OCI-LY1 (cell line): ENCODE results near the gene LHX8.

Experiments
- H2AFZ ChIP-seq: fragments of 200-600 bp; sonication (generic), shearing (Covaris generic); 2 replicates; pipeline ENCODE4 v1.6.0; 2014; ENCODE audit warnings: antibody characterized with exemption, mild to moderate bottlenecking, low read length
- H3F3A ChIP-seq: fragments of 200-600 bp; sonication (generic), shearing (Covaris generic); 2 replicates; pipeline ENCODE4 v1.6.0; 2014; ENCODE audit warnings: mild to moderate bottlenecking, antibody characterized with exemption, low read length, moderate library complexity; ENCODE audit not compliant: insufficient read depth
- H3K27ac ChIP-seq: fragments of 200-600 bp; sonication (generic); 2 replicates; pipeline ENCODE4 v1.5.1; 2014; ENCODE audit warnings: low read length, mixed run types, mild to moderate bottlenecking, low read depth; ENCODE audit not compliant: poor library complexity, severe bottlenecking
- H3K27me3 ChIP-seq: fragments of 200-600 bp; sonication (generic); 2 replicates; pipeline ENCODE4 v1.6.0; 2014; ENCODE audit warnings: antibody characterized with exemption, mild to moderate bottlenecking, low read length, moderate library complexity; ENCODE audit not compliant: insufficient read depth
- H3K36me3 ChIP-seq: fragments of 200-600 bp; sonication (generic); 2 replicates; pipeline ENCODE4 v1.6.1; 2014; ENCODE audit warnings: mild to moderate bottlenecking, antibody characterized with exemption, low read length, moderate library complexity, mixed read lengths; ENCODE audit not compliant: insufficient read depth
- H3K4me1 ChIP-seq: fragments of 200-600 bp; sonication (generic); 2 replicates; pipeline ENCODE4 v1.5.1; 2014; ENCODE audit warnings: mild to moderate bottlenecking, low read length, moderate library complexity; ENCODE audit not compliant: insufficient read depth, severe bottlenecking
- H3K4me2 ChIP-seq: fragments of 200-600 bp; sonication (generic), shearing (Covaris generic); 2 replicates; pipeline ENCODE4 v1.6.1; 2014; ENCODE audit warnings: low read length
- H3K4me3 ChIP-seq: fragments of 200-600 bp; sonication (generic); 2 replicates; pipeline ENCODE4 v1.5.1; 2014; ENCODE audit warnings: low read length, low read depth, mild to moderate bottlenecking, mixed read lengths; ENCODE audit not compliant: poor library complexity, severe bottlenecking
- H3K79me2 ChIP-seq: fragments of 200-600 bp; shearing (Covaris generic); 2 replicates; pipeline ENCODE4 v1.6.1; 2016; ENCODE audit warnings: mixed run types, low read length, mixed read lengths; ENCODE audit not compliant: insufficient read depth
- H3K9ac ChIP-seq: fragments of 200-600 bp; sonication (generic), shearing (Covaris generic); 2 replicates; pipeline ENCODE4 v1.6.1; 2014; ENCODE audit warnings: mild to moderate bottlenecking, low read length, mixed read lengths
- H3K9me2 ChIP-seq: fragments of 200-600 bp; sonication (generic), shearing (Covaris generic); 2 replicates; pipeline ENCODE4 v1.6.1; 2014; ENCODE audit warnings: low read depth, mild to moderate bottlenecking, low read length, mixed read lengths
- H3K9me3 ChIP-seq: fragments of 200-600 bp; shearing (Covaris generic); 2 replicates; pipeline ENCODE4 v1.6.1; 2014; ENCODE audit warnings: low read length, mixed read lengths
- H4K20me1 ChIP-seq: fragments of 200-600 bp; sonication (generic), shearing (Covaris generic); 2 replicates; pipeline ENCODE4 v1.6.0; 2016; ENCODE audit warnings: mild to moderate bottlenecking, low read length; ENCODE audit not compliant: insufficient read depth
- CTCF ChIP-seq: fragments of 200-600 bp; sonication (generic), shearing (Covaris generic); IDR thresholded peaks from 2 replicates; pipeline ENCODE4 v1.5.1; 2017; ENCODE audit warnings: mild to moderate bottlenecking, antibody characterized with exemption, low read length, moderate library complexity, mixed read lengths
- EZH2 ChIP-seq: fragments of 200-600 bp; sonication (generic), shearing (Covaris generic); IDR thresholded peaks from 2 replicates; pipeline ENCODE4 v1.8.0; 2017; ENCODE audit warnings: borderline replicate concordance, mixed run types, mild to moderate bottlenecking, antibody characterized with exemption, low read length, moderate library complexity, mixed read lengths

Gene LHX8

GRCh38 chr1:75124510-75124909 lies 9.7 kb upstream of the LHX8 start:
- Histone ChIP-seq H3K27ac (no peak overlapping the region), H3K9me2 (no peaks in the 10 kb centered on the region)
- no peak for TF ChIP-seq CTCF
- no peak for TF ChIP-seq EZH2

GRCh38 chr1:75125161-75125726 lies 8.9 kb upstream of the LHX8 start:
- H3K27me3 ChIP-seq = no peaks in the 10 kb centered on the region
- H3K4me2 ChIP-seq = no peak overlapping the region
- H3K9ac ChIP-seq = no peak overlapping the region
- TF ChIP-seq CTCF = no peak
- no peak for TF ChIP-seq EZH2
- no peaks in the 10 kb centered on the region for H3K79me2 ChIP-seq
- H3K27ac ChIP-seq = no peak overlapping the region
- no peaks in the 10 kb centered on the region for H3K9me3 ChIP-seq
- no peak overlapping the region for H2AFZ ChIP-seq
- no peak overlapping the region for H3K4me3 ChIP-seq
- H3F3A ChIP-seq = no peaks in the 10 kb centered on the region
- no peaks in the 10 kb centered on the region for H3K9me2 ChIP-seq
- H3K36me3 ChIP-seq = no peaks in the 10 kb centered on the region
- no peaks in the 10 kb centered on the region for H3K4me1 ChIP-seq
- no peaks in the 10 kb centered on the region for H4K20me1 ChIP-seq

More at GRCh38 chr1:75124510-75124909, 9.7 kb upstream of the LHX8 start:
- Histone ChIP-seq H3K27me3 (no peaks in the 10 kb centered on the region), H3K9me3 (no peaks in the 10 kb centered on the region), H3K4me3 (no peak overlapping the region), H3K4me1 (no peaks in the 10 kb centered on the region), H3K9ac (no peak overlapping the region), H3K36me3 (no peaks in the 10 kb centered on the region), H3K4me2 (no peak overlapping the region), H4K20me1 (no peaks in the 10 kb centered on the region), H2AFZ (no peak overlapping the region), H3K79me2 (no peaks in the 10 kb centered on the region), H3F3A (no peaks in the 10 kb centered on the region)

- Histone ChIP-seq H3K4me3 (no peak overlapping the region), H3K4me1 (no peaks in the 10 kb centered on the region), H4K20me1 (no peaks in the 10 kb centered on the region), H3K27me3 (no peaks in the 10 kb centered on the region), H3K79me2 (no peaks in the 10 kb centered on the region), H3K36me3 (no peaks in the 10 kb centered on the region), H3K4me2 (no peak overlapping the region), H3K9me3 (no peaks in the 10 kb centered on the region), H2AFZ (no peak overlapping the region), H3K27ac (no peak overlapping the region), H3K9me2 (no peaks in the 10 kb centered on the region), H3F3A (no peaks in the 10 kb centered on the region), H3K9ac (no peak overlapping the region)
- TF ChIP-seq EZH2 (no peak), CTCF (no peak)
Observed at GRCh38 chr1:75126611-75127101, 7.5 kb upstream of the LHX8 start.
